Amniotic stem cell (primary cell): ENCODE measurements around the gene OAS1.

Experiments used
- DNase-seq: peaks from one replicate; lab custom pipeline; 2025; lab: John Stamatoyannopoulos, UW

Gene OAS1

DNA sequence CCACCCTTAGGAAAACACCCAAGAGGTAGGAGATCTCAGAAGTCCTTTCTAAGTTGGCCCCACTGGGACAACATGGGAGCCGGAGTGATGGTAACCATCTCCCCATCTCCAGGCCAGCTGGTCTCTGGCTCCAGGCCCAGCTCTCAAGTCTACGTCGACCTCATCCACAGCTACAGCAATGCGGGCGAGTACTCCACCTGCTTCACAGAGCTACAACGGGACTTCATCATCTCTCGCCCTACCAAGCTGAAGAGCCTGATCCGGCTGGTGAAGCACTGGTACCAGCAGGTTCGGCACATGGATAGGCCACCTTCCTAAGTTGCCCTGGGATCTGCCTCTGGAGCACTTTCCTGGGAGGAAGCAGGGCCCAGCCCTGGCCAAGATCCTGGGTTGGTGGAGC is 60.5 kb downstream of the OAS1 start:
- no peak for DNase-seq

DNA sequence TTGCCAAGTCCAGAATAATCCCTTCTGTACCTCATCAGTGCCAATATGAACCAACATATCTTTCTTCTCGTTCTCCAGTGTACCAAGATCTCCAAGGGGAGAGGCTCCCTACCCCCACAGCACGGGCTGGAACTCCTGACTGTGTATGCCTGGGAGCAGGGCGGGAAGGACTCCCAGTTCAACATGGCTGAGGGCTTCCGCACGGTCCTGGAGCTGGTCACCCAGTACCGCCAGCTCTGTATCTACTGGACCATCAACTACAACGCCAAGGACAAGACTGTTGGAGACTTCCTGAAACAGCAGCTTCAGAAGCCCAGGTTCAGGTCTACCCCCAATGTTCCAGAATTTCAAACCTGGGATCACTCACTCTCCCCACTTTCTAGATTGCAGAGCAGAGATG is 61.1 kb downstream of the OAS1 start:
- DNase-seq: no peak
